Right cardiac atrium (tissue), 5 donors: Measurements from ENCODE around the gene DIS3L2. TPM values are rescaled to one million over a fixed set of nuclear protein-coding genes. Genes with fewer than 3 reads are reported as not detected.
"Not testable (repeated sequence)": the region's sequence is repeated elsewhere in the genome, so short reads cannot be mapped to it uniquely, and the experiment has no call there.

Experiments used
- ATAC-seq, 2 donors: fragments of 200-7000 bp; cut with Tn5 transposase; one replicate each; pipeline versions ENCODE4 v1.8.0 to v1.9.1; 2020; ENCODE audit warnings: moderate library complexity in 2 of 2, mild to moderate bottlenecking in 1 of 2
- DNase-seq, 3 donors: peaks; one replicate each; pipeline ENCODE4 v3.0.0-alpha.2; 2020
- H3K27ac ChIP-seq: one replicate; pipeline ENCODE4 v1.5.1; 2013; ENCODE audit warnings: mild to moderate bottlenecking, low read length, control low read depth, moderate library complexity
- H3K27me3 ChIP-seq: one replicate; pipeline ENCODE4 v1.6.1; 2013; ENCODE audit not compliant: control insufficient read depth, insufficient read depth
- H3K4me1 ChIP-seq: one replicate; pipeline ENCODE4 v1.6.1; 2013; ENCODE audit warnings: low read length; ENCODE audit not compliant: control insufficient read depth, insufficient read depth
- H3K4me3 ChIP-seq: one replicate; pipeline ENCODE4 v1.5.1; 2013; ENCODE audit warnings: low read length, control low read depth
- H3K9me3 ChIP-seq: one replicate; pipeline ENCODE4 v1.6.1; 2013; ENCODE audit warnings: low read length; ENCODE audit not compliant: control insufficient read depth
- WGBS: extraction: QIAGEN DNeasy Blood & Tissue Kit; methylation state at CpG from one replicate; pipeline ENCODE4 v1.1.7; 2013; 5-methylcytosine and 5-hydroxymethylcytosine counted together
- intact Hi-C, 4 donors: fragments of 100-400 bp; cut with DNase I; formaldehyde crosslinking; loops; one replicate each; pipeline versions ENCODE4 v1.11.0 to v1.14.0; 2022 to 2023
- polyA plus RNA-seq: library from polyadenylated mRNA; stranded (reverse); fragments of 200-250 nt; gene quantifications from one replicate; pipeline ENCODE4 v1.2.3, GENCODE V29; 2013
- total RNA-seq, 4 donors: library from RNA; stranded (reverse); fragmentation: NEBNext Ultra II Directional; extraction: Animal tissue kit (Norgen Biotek cat#: 25700); gene quantifications; one replicate each; pipeline ENCODE4 v1.2.1, GENCODE V29; 2021
- donor health status: healthy with polysubstance abuse.
- donor health status: DM: no; HTN: yes; CAD: no.
- donor health status: DM: no; HTN: no; CAD: no.
- donor health status: DM: no; HTN: yes; CAD: no; lungs with severe emphysema.
- donor health status: DM: yes; HTN: yes; CAD: no.

DIS3L2 gene
- total and polyA plus RNA-seq, 5 donors, result 11.0 to 25.4 (median 20.5) TPM

DNA sequence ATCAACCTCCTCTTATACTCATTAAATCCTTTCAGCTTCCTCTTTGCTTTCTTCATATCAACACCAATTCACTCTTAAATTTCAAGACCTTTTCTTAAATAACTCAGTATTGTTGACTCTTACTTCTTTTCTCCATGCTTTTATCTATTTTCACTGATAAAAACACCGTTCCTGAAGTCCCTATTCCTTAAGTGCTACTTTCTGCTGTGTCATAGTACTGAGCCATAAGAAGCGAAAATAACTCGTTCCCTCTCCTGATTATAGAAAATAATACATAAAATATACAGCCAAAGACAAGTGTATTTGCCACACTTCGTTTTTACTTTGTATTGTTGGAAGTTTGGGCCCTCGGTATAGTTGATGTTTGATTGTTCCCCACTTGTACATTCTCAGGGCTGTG, 181.0 kb downstream of the DIS3L2 start:
- 94% methylated on average over 5 of the region's 5 CpGs for WGBS
- Histone ChIP-seq H3K4me3 (no peak overlapping the region), H3K27me3 (no peaks in the 10 kb centered on the region), H3K4me1 (no peaks in the 10 kb centered on the region), H3K9me3 (no peaks in the 10 kb centered on the region), H3K27ac (no peak overlapping the region)
- intact Hi-C loops, result loop anchor here (5.0 kb wide), 1 partner anchor 215 kb away; the partner anchor contains the start of gene NPPC (in 4 of the 4)
- DNase-seq, result no peak
- ATAC-seq, result no peak

DNA sequence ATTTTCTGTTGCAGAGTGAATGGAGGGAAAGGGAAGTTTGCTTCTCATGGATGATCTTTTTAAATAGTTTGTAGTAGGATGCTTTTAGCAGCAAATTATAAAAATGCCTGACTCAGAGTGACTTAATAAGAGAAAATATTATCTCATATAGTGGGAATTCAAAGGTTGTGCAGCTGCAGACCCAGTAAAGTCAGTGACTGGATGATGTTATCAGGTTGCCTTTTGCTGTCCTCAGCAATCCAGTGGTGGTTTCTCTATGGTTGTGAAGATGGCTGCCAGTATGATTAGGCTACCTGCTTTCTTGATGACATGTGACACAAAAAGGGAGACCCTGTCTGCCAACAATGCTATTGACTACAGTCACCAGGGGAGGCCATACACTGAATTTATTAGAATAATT, 184.8 kb downstream of the DIS3L2 start:
- no peaks in the 10 kb centered on the region for H3K27me3 ChIP-seq
- no peak overlapping the region for H3K27ac ChIP-seq
- no peak overlapping the region for H3K4me3 ChIP-seq
- DNase-seq (no peak), ATAC-seq (no peak)
- intact Hi-C loops, result no loop called here
- H3K4me1 ChIP-seq, result no peaks in the 10 kb centered on the region
- H3K9me3 ChIP-seq, result no peaks in the 10 kb centered on the region

DNA sequence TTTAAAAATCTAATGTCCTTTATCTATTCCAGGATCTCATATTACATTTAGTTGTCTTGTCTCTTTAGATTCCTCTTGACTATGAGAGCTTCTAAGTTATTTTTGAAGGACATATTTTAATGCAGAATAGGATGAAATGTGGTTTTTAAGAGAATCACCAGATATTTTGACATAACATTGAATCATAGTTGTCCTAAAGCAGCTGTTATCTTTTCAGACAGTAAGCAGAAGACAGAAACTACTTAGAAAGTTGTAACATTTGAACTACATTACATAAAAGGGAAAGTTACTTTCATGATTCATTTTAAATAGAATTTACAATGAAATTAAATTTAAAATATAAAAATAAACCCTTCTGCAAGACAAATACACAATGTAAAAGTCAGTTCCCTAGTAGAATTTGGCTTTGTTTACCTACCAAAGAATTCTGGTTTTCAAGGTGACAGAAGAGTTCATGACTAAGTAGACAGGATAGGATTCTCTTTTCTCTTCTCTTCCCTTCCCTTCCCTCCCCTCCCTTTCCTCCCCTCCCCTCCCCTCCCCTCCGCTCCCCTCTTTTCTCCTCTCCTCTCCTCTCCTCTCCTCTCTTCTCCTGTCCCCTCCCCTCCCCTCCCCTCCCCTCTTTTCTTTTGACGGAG, 186.0 kb downstream of the DIS3L2 start:
- ATAC-seq, result no peak
- H3K9me3 ChIP-seq, result no peaks in the 10 kb centered on the region
- no peak overlapping the region for H3K27ac ChIP-seq
- intact Hi-C loops, result no loop called here
- no peaks in the 10 kb centered on the region for H3K27me3 ChIP-seq
- H3K4me1 ChIP-seq, result no peaks in the 10 kb centered on the region
- H3K4me3 ChIP-seq, result no peak overlapping the region
- no peak for DNase-seq
- 100% methylated on average over 2 of the region's 2 CpGs for WGBS

DNA sequence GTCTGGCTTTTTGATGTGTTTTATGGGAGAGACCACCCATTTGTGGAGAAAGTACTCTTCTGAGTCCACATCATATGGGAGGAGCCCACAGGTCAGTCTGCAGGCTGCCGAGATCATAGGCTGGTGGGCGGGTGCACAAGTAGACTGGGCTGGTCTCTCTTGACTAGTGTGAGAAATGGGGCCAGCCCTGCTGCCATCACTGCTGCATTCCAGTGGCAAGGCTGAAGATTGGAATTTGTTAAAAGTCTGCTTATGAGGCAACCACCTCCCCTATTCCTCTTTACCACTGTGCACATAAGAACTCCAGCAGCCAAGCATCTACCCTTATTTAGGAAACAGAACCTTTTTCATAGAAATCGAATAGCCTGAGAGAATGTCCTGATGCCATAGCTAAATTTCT, 200.7 kb downstream of the DIS3L2 start:
- H3K27ac ChIP-seq, result no peak overlapping the region
- H3K27me3 ChIP-seq, result no peaks in the 10 kb centered on the region
- intact Hi-C loops, result no loop called here
- WGBS, result 99% methylated on average over 3 of the region's 3 CpGs
- H3K4me1 ChIP-seq, result no peaks in the 10 kb centered on the region
- ATAC-seq, result no peak
- no peaks in the 10 kb centered on the region for H3K9me3 ChIP-seq
- no peak for DNase-seq
- no peak overlapping the region for H3K4me3 ChIP-seq

DNA sequence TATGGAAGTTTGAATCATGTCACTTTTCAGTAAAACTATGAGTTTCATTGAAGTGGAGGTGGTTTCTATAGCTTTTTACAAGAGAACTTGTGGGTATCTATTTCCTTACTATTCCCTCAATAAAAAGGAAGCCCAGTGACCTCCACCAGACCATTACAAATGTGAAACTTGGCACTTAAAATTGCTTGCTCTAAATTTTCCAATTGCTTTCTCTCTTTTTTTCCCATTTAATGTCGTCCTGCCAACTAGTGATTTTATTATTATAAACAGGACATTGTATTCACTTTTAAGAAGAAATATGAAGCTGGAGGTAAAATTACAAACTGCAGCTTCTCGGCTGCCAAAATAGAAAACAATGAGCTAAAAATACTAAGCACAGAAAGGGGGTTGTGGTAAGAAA, 208.9 kb downstream of the DIS3L2 start:
- DNase-seq, result no peak
- ATAC-seq, result peak in 1 of 2 donors; percentile 31
- 36% methylated on average over 2 of the region's 2 CpGs for WGBS
- H3K4me1 ChIP-seq, result peaks cover 2% of the 10 kb centered on the region
- no peaks in the 10 kb centered on the region for H3K27me3 ChIP-seq
- H3K27ac ChIP-seq, result no peak overlapping the region
- H3K4me3 ChIP-seq, result no peak overlapping the region
- intact Hi-C loops, result no loop called here
- no peaks in the 10 kb centered on the region for H3K9me3 ChIP-seq

DNA sequence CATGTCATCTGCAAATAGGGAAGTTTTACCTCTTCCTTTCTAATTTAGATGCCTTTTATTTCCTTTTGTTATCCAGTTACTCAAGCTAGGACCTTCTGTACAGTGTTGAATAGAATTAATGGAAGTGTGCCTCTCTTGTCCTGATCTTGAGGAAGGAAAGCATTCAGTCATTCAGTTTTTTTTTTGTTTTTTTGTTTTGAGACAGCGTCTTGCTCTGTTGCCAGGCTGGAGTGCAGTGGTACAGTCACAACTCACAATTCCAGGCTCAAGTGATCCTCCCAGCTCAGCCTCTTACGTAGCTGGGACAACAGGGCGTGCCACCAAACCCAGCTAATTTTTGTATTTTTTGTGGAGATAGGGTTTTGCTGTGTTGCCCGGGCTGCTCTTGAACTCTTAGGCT, 213.1 kb downstream of the DIS3L2 start:
- H3K27me3 ChIP-seq, result no peaks in the 10 kb centered on the region
- no peak overlapping the region for H3K4me3 ChIP-seq
- peak; percentile 50 to 97 for ATAC-seq

DNA sequence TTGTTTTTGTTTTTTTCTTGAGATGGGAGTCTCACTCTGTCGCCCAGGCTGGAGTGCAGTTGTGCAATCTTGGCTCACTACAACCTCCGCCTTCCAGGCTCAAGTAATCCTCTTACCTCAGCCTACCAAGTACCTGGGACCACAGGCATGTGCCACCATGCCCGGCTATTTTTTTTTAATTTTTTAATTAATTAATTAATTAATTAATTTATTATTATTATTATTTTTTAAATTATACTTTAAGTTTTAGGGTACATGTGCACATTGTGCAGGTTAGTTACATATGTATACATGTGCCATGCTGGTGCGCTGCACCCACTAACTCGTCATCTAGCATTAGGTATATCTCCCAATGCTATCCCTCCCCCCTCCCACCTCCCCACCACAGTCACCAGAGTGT, 215.1 kb downstream of the DIS3L2 start:
- not testable (repeated sequence) for ATAC-seq

More for the DNA sequence above, 213.1 kb downstream of the DIS3L2 start:
- Histone ChIP-seq H3K27ac (no peak overlapping the region), H3K4me1 (no peaks in the 10 kb centered on the region), H3K9me3 (no peaks in the 10 kb centered on the region)
- WGBS, result 76% methylated on average over 4 of the region's 4 CpGs
- DNase-seq, result peak in 2 of 3 donors; percentile 30 to 53
- intact Hi-C loops, result no loop called here

DNA sequence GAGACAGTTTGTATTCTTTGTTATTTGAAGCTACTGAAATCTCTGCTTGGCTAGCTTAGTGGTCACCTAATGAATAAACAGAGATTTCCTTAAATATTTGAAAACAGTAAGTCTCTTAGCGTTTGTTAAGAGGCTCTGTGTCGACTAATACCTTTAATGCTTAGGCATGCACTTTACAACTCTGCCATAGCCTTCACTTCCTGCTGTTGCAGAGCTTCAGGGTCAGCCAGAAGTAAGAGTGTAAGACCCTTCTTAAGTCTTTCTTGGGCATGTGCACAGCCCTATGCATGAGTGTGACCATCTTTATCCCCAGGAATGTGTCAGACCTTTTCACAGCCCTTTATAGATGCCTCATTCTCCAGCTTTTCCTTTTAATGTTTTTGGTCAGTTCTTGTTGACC, 221.8 kb downstream of the DIS3L2 start:
- H3K4me1 ChIP-seq, result no peaks in the 10 kb centered on the region
- no peaks in the 10 kb centered on the region for H3K9me3 ChIP-seq
- intact Hi-C loops, result no loop called here
- no peak for ATAC-seq
- 91% methylated on average over 2 of the region's 2 CpGs for WGBS
- no peak overlapping the region for H3K4me3 ChIP-seq
- H3K27ac ChIP-seq, result no peak overlapping the region
- DNase-seq, result no peak
- no peaks in the 10 kb centered on the region for H3K27me3 ChIP-seq

More for the DNA sequence above, 215.1 kb downstream of the DIS3L2 start:
- H3K4me1 ChIP-seq, DNase-seq, H3K9me3 ChIP-seq, intact Hi-C loops, H3K27me3 ChIP-seq, H3K4me3 ChIP-seq, H3K27ac ChIP-seq: not testable (repeated sequence)
- over 99% methylated on average over 5 of the region's 5 CpGs for WGBS

DNA sequence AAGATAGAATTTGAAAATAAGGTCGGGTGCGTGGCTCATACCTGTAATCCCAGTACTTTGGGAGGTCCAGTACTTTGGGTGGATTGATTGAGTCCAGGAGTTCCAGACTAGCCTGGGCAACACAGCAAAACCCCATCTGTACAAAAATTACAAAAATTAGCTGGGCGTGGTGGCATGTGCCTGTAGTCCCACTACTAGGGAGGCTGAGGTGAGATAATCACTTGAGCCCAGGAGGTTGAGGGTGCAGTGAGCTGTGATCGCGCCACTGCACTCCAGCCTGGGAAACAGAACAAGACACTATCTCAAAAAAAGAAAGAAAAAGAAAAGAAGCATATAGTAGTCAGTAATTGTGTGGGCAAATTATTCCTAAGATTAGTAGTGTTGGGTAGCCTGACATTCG, 222.8 kb downstream of the DIS3L2 start:
- H3K4me1 ChIP-seq, result no peaks in the 10 kb centered on the region
- DNase-seq, result no peak
- no peaks in the 10 kb centered on the region for H3K9me3 ChIP-seq
- no peak overlapping the region for H3K27ac ChIP-seq
- no peak for ATAC-seq
- 98% methylated on average over 6 of the region's 6 CpGs for WGBS
- H3K27me3 ChIP-seq, result no peaks in the 10 kb centered on the region
- no peak overlapping the region for H3K4me3 ChIP-seq
- intact Hi-C loops, result no loop called here

DNA sequence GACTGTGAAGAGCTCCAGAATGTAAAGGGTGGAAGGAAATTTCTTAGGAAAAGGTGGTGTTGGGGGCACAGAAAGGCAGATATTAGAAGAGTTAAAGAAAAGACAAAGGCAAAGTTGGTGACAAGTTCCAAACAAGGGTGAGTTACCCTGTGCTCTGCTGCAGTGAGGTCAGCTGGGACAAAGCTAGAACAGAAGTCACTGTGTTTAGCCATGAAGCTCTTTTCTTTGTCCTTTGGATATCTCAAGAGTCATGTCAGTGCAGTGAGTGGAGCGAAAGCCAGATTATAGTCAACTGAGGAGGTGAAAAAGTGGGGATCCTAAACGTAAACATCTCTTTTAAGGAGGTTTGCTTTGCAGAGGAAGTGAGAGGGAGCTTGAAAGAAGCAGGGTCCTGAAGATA, 229.3 kb downstream of the DIS3L2 start:
- 95% methylated on average over 2 of the region's 2 CpGs for WGBS
- no peak for ATAC-seq

DNA sequence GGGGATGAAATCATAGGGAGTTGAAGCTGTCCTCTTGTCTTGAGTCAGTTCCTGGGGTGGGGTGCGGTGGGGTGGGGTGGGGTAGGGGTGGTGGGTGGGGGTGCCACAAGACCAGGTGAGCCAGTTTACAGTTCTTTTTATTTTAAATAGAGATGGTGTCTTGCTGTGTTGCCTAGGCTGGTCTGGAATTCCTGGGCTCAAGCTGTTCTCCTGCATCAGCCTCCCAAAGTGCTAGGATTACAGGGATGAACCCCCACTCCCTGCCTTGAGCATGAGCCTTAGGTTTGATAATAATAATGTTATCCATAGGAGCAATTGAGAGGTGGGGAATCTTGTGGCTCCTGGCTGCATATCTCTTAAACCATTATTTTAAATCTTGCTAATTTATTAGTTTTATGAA, 234.0 kb downstream of the DIS3L2 start:
- H3K27ac ChIP-seq, result no peak overlapping the region
- WGBS, result 93% methylated on average over 1 of the region's 1 CpG
- intact Hi-C loops, result no loop called here
- ATAC-seq, result no peak
- H3K4me1 ChIP-seq, result no peaks in the 10 kb centered on the region
- no peaks in the 10 kb centered on the region for H3K27me3 ChIP-seq
- no peaks in the 10 kb centered on the region for H3K9me3 ChIP-seq
- no peak for DNase-seq
- H3K4me3 ChIP-seq, result no peak overlapping the region

More for the DNA sequence above, 229.3 kb downstream of the DIS3L2 start:
- no peak overlapping the region for H3K4me3 ChIP-seq
- no peaks in the 10 kb centered on the region for H3K27me3 ChIP-seq
- intact Hi-C loops, result no loop called here
- no peak overlapping the region for H3K27ac ChIP-seq
- no peak for DNase-seq
- H3K9me3 ChIP-seq, result no peaks in the 10 kb centered on the region
- H3K4me1 ChIP-seq, result no peaks in the 10 kb centered on the region

DNA sequence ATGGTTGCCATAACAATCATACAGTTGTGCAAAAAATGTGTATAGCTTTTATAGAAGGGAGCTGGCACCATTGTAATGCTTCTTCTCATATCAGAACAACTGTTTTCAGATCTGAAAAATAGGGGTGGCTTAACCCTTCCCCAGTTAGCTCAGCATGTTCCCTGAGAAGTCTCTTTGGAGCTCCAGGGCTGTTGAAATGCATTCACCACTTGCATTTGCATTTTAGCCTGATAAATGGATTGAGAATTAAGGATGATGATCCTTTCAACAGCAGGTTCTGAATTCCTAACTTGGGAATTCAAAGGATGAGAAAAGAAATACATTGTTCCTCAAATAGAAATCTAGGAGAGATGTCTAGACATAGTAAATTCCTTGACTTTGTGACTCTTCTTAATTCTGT, 235.3 kb downstream of the DIS3L2 start:
- Histone ChIP-seq H3K4me1 (no peaks in the 10 kb centered on the region), H3K27me3 (no peaks in the 10 kb centered on the region), H3K9me3 (no peaks in the 10 kb centered on the region), H3K27ac (no peak overlapping the region), H3K4me3 (no peak overlapping the region)
- intact Hi-C loops, result no loop called here
- no peak for DNase-seq
- no peak for ATAC-seq
